K562 (cell line): ENCODE results near the gene TENT4A. TPM values are rescaled to one million over a fixed set of nuclear protein-coding genes. Genes with fewer than 3 reads are reported as not detected.
A peak's percentile ranks its signal among the peaks of the same experiment; 100 is the strongest.

Source experiments
- BRCA1 ChIP-seq, 2 experiments: fragments of 450-650 bp in 1 of 2; sonication (generic) in 1 of 2; formaldehyde crosslinking in 1 of 2; IDR thresholded peaks; 2 replicates each; pipeline versions ENCODE4 v1.5.0 to v1.6.1; 2017 to 2020; ENCODE audit warnings: mild to moderate bottlenecking in 1 of 2, missing genetic modification reagents in 1 of 2
- CREB5 ChIP-seq: fragments of 250-450 bp; sonication (Bioruptor Pico); IDR thresholded peaks from 2 replicates; pipeline ENCODE4 v1.5.0; 2020; ENCODE audit warnings: mild to moderate bottlenecking
- FOXJ2 ChIP-seq: fragments of 200-800 bp; sonication (Bioruptor generic); IDR thresholded peaks from 2 replicates; pipeline ENCODE4 v1.6.1; 2016; ENCODE audit warnings: missing genetic modification characterization, missing compliant biosample characterization
- HCFC1 ChIP-seq: IDR thresholded peaks from 2 replicates; pipeline ENCODE4 v1.6.1; 2012; ENCODE audit warnings: low read depth, low read length, improper control_type of control experiment
- HDAC3 ChIP-seq: fragments of 450-650 bp; IDR thresholded peaks from 2 replicates; pipeline ENCODE4 v1.6.1; 2018; ENCODE audit warnings: borderline replicate concordance, mild to moderate bottlenecking, moderate library complexity; ENCODE audit not compliant: partially characterized antibody
- HNRNPL ChIP-seq: fragments of 200-400 bp; formaldehyde crosslinking; IDR thresholded peaks from 2 replicates; pipeline ENCODE4 v1.6.1; 2017; ENCODE audit warnings: low read depth, mild to moderate bottlenecking, low read length
- ILK ChIP-seq: fragments of 450-650 bp; IDR thresholded peaks from 2 replicates; pipeline ENCODE4 v1.6.1; 2016; ENCODE audit warnings: missing genetic modification characterization, low read depth, mild to moderate bottlenecking, missing compliant biosample characterization, moderate library complexity, borderline replicate concordance
- LARP7 ChIP-seq: fragments of 450-650 bp; IDR thresholded peaks from 2 replicates; pipeline ENCODE4 v1.6.1; 2016
- NR1H2 ChIP-seq: sonication (generic); formaldehyde crosslinking; IDR thresholded peaks from 2 replicates; pipeline ENCODE4 v1.4.0; 2020; ENCODE audit warnings: mild to moderate bottlenecking, missing genetic modification reagents
- PHF20 ChIP-seq: fragments of 450-650 bp; IDR thresholded peaks from 2 replicates; pipeline ENCODE4 v1.6.1; 2018; ENCODE audit not compliant: partially characterized antibody
- POLR2B ChIP-seq: fragments of 450-650 bp; IDR thresholded peaks from 2 replicates; pipeline ENCODE4 v1.6.1; 2018; ENCODE audit warnings: low read depth; ENCODE audit not compliant: partially characterized antibody
- POLR3G ChIP-seq: IDR thresholded peaks from 2 replicates; pipeline ENCODE4 v1.6.1; 2011; ENCODE audit not compliant: insufficient read length, insufficient replicate concordance; ENCODE audit errors: extremely low read depth
- TOE1 ChIP-seq, 2 experiments: fragments of 450-650 bp in 1 of 2; sonication (generic) in 1 of 2; formaldehyde crosslinking in 1 of 2; IDR thresholded peaks; 2 replicates each; pipeline versions ENCODE4 v1.7.1 to v1.8.0; 2016 to 2022; ENCODE audit warnings: borderline replicate concordance in 2 of 2, mild to moderate bottlenecking in 2 of 2, antibody characterized with exemption in 1 of 2, inconsistent platforms in 1 of 2, low read depth in 1 of 2, missing genetic modification reagents in 1 of 2, moderate library complexity in 1 of 2
- U2AF1 ChIP-seq: fragments of 200-400 bp; formaldehyde crosslinking; optimal IDR thresholded peaks from 2 replicates; pipeline ENCODE3; 2017; ENCODE audit warnings: mild to moderate bottlenecking, low read depth, low read length, moderate library complexity
- ZNF23 ChIP-seq: fragments of 250-450 bp; sonication (Bioruptor Pico); IDR thresholded peaks from 2 replicates; pipeline ENCODE4 v1.4.0; 2020; ENCODE audit warnings: mild to moderate bottlenecking
- ZNF561 ChIP-seq: fragments of 450-650 bp; formaldehyde crosslinking; conservative IDR thresholded peaks from 2 replicates; pipeline ENCODE4 v1.4.0; 2020; ENCODE audit warnings: mild to moderate bottlenecking, moderate library complexity
- ZSCAN29 ChIP-seq: fragments of 450-650 bp; IDR thresholded peaks from 2 replicates; pipeline ENCODE4 v1.6.1; 2017
- polyA plus RNA-seq, 8 experiments: library from polyadenylated mRNA; depleted of rRNA in 4 of 8; stranded (reverse) in 5 of 8; unstranded in 3 of 8; fragments of >200 nt; fragmentation: Nextera tagmentation in 2 of 8; fragmentation: Illumina TruSeq in 1 of 8; extraction: Ambion mirVana in 2 of 8; extraction: Trizol in 1 of 8; gene quantifications; 2 replicates each; pipeline versions ENCODE4 v1.2.1 to v1.2.3, GENCODE V29; 2011 to 2014; ENCODE audit warnings: inconsistent platforms in 1 of 8, missing spikeins in 1 of 8
- total RNA-seq, 7 experiments: library from RNA; depleted of rRNA in 6 of 7; stranded (reverse); fragments of >200 nt in 6 of 7; fragmentation: Illumina TruSeq in 2 of 7; extraction: Trizol in 2 of 7; gene quantifications; 2 replicates each; pipeline versions ENCODE4 v1.2.1 to v1.2.3, GENCODE V29; 2011 to 2021; ENCODE audit warnings: low replicate concordance in 1 of 7
- TF ChIP-seq, protein P1 (sequence below): IDR thresholded peaks from 3 replicates; pipeline ENCODE4 v1.6.1; 2011; ENCODE audit warnings: borderline replicate concordance, mild to moderate bottlenecking, moderate library complexity; ENCODE audit not compliant: insufficient read length; ENCODE audit errors: extremely low read depth
- TF ChIP-seq, protein P2 (sequence below): fragments of 450-650 bp; formaldehyde crosslinking; IDR thresholded peaks from 2 replicates; pipeline ENCODE4 v1.4.0; 2020; ENCODE audit warnings: mild to moderate bottlenecking, mixed read lengths

Gene TENT4A
- total and polyA plus RNA-seq, 9 of the 15 experiments (the other 6 are each of a cell fraction or from before 2014, with no cell fraction given) = 1.3 to 27.3 (median 13.0) TPM

DNA sequence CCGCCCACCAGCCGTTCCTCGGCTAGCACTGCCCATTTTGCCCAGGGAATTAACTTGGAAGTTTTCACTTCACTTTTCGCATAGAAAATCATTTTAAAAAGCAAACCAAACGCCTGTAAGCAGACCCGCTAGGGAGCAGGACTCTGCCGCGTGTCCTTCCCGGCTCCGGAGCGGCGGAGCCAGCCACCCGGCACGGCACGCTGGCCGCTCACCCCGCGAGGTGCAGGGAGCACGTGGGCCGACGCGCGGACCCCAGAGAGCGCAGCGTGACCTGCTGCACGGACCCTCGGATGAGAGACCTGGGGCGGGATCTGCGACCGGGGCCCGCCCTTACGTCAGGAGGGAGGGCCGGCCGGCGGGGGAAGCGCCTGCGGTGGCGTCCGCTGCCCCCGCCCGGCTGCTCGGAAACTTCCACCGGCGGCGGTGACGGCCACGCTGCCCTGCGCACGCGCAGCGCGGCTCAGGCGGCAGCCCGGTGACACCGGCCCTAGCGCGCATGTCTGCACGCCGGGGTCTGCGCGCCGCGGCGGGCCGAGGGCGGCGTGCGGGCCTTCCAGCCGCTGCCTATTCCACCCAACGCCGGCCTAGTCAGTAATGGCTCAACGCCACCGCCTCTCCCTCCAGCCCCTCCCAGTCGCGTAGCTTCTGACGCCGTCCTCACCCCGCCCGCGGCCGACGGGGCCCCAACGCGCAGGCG lies 507 bp upstream of the TENT4A start (continued):
- TF ChIP-seq PHF20 (no peak), CREB5 (CRISPR knock-in tag) (no peak), ILK (tag) (no peak), ZNF23 (CRISPR knock-in tag) (no peak), HCFC1 (peak; percentile 72), HDAC3 (no peak), TOE1 (IDR thresholded peaks at IDR 0.05; ENCODE audit: borderline replicate concordance) (no peak), TOE1 (CRISPR knock-in tag; IDR thresholded peaks at IDR 0.05; ENCODE audit: borderline replicate concordance, low read depth) (no peak), HNRNPL (peak; percentile 31), NR1H2 (CRISPR knock-in tag) (no peak), ZNF561 (CRISPR knock-in tag) (no peak), POLR2B (no peak), FOXJ2 (tag) (no peak), POLR3G (no peak), LARP7 (no peak), ZSCAN29 (no peak; the same call in 1 of the 2 replicates), BRCA1 (IDR thresholded peaks at IDR 0.05) (no peak), BRCA1 (CRISPR knock-in tag; IDR thresholded peaks at IDR 0.05) (no peak), U2AF1 (peak; percentile 91)
- TF ChIP-seq, protein P1, sequence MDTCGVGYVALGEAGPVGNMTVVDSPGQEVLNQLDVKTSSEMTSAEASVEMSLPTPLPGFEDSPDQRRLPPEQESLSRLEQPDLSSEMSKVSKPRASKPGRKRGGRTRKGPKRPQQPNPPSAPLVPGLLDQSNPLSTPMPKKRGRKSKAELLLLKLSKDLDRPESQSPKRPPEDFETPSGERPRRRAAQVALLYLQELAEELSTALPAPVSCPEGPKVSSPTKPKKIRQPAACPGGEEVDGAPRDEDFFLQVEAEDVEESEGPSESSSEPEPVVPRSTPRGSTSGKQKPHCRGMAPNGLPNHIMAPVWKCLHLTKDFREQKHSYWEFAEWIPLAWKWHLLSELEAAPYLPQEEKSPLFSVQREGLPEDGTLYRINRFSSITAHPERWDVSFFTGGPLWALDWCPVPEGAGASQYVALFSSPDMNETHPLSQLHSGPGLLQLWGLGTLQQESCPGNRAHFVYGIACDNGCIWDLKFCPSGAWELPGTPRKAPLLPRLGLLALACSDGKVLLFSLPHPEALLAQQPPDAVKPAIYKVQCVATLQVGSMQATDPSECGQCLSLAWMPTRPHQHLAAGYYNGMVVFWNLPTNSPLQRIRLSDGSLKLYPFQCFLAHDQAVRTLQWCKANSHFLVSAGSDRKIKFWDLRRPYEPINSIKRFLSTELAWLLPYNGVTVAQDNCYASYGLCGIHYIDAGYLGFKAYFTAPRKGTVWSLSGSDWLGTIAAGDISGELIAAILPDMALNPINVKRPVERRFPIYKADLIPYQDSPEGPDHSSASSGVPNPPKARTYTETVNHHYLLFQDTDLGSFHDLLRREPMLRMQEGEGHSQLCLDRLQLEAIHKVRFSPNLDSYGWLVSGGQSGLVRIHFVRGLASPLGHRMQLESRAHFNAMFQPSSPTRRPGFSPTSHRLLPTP = no peak
- TF ChIP-seq, protein P2, sequence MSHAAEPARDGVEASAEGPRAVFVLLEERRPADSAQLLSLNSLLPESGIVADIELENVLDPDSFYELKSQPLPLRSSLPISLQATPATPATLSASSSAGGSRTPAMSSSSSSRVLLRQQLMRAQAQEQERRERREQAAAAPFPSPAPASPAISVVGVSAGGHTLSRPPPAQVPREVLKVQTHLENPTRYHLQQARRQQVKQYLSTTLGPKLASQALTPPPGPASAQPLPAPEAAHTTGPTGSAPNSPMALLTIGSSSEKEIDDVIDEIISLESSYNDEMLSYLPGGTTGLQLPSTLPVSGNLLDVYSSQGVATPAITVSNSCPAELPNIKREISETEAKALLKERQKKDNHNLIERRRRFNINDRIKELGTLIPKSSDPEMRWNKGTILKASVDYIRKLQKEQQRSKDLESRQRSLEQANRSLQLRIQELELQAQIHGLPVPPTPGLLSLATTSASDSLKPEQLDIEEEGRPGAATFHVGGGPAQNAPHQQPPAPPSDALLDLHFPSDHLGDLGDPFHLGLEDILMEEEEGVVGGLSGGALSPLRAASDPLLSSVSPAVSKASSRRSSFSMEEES = 0 out of 2 replicates have a peak, but pooled peaks have one; percentile 6
